NCI-H128 (cell line): ENCODE measurements around the gene ADIPOQ.
"Not testable (repeated sequence)": the region's sequence is repeated elsewhere in the genome, so short reads cannot be mapped to it uniquely, and the experiment has no call there.

Experiments
- DNase-seq: peaks from one replicate; lab custom pipeline; 2025; ENCODE audit not compliant: unreplicated experiment; lab: John Stamatoyannopoulos, UW

Gene ADIPOQ

GRCh38 chr3:186901135-186901734 lies 58.7 kb downstream of the ADIPOQ start:
- no peak for DNase-seq

- no peak for DNase-seq
Measured at GRCh38 chr3:186902154-186902553, 59.6 kb downstream of the ADIPOQ start.

GRCh38 chr3:186902713-186903112 lies 60.2 kb downstream of the ADIPOQ start:
- no peak for DNase-seq

- not testable (repeated sequence) for DNase-seq
Measured at GRCh38 chr3:186903676-186904075, 61.2 kb downstream of the ADIPOQ start.

DNA sequence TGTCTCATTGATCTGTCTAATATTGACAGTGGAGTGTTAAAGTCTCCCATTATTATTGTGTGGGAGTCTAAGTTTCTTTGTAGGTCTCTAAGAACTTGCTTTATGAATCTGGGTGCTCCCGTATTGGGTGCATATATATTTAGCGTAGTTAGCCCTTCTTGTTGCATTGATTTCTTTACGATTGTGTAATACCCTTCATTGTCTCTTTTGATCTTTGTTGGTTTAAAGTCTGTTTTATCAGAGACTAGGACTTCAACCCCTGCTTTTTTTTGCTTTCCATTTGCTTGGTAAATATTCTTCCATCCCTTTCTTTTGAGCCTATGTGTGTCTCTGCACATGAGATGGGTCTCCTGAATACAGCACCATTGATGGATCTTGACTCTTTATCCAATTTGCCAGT lies 64.6 kb downstream of the ADIPOQ start:
- not testable (repeated sequence) for DNase-seq
